ENCODE data around the gene ALX4.

ALX4 gene

GRCh38 chr11:44267006-44267749, 42.8 kb downstream of the ALX4 start:
- no peak for DNase-seq

- DNase-seq = no peak
These were observed 43.7 kb downstream of the ALX4 start for GRCh38 chr11:44266056-44266780.

GRCh38 chr11:44264761-44265160, 45.2 kb downstream of the ALX4 start:
- no peak for DNase-seq

GRCh38 chr11:44264438-44264749, 45.5 kb downstream of the ALX4 start:
- no peak for DNase-seq

- no peak for DNase-seq
These were observed 46.1 kb downstream of the ALX4 start for GRCh38 chr11:44263738-44264437.

- DNase-seq = no peak
These were observed 47.9 kb downstream of the ALX4 start for GRCh38 chr11:44261800-44262591.

GRCh38 chr11:44260081-44260480, 49.9 kb downstream of the ALX4 start:
- no peak for DNase-seq

GRCh38 chr11:44258839-44259420, 51.0 kb downstream of the ALX4 start:
- no peak for DNase-seq

GRCh38 chr11:44258190-44258489, 51.8 kb downstream of the ALX4 start:
- no peak for DNase-seq

- DNase-seq = no peak
These were observed 52.4 kb downstream of the ALX4 start for GRCh38 chr11:44257338-44258189.

GRCh38 chr11:44256673-44257291, 53.2 kb downstream of the ALX4 start:
- no peak for DNase-seq

- no peak for DNase-seq
These were observed 54.4 kb downstream of the ALX4 start for GRCh38 chr11:44255406-44256071.

- DNase-seq = no peak
These were observed 56.8 kb downstream of the ALX4 start for GRCh38 chr11:44252999-44253602.

- no peak for DNase-seq
These were observed 59.5 kb downstream of the ALX4 start for GRCh38 chr11:44250421-44250820.

GRCh38 chr11:44248109-44248508, 61.8 kb downstream of the ALX4 start:
- DNase-seq = no peak

GRCh38 chr11:44247508-44247907, 62.4 kb downstream of the ALX4 start:
- no peak for DNase-seq

GRCh38 chr11:44246726-44247125, 63.2 kb downstream of the ALX4 start:
- DNase-seq = no peak

- no peak for DNase-seq
These were observed 65.2 kb downstream of the ALX4 start for GRCh38 chr11:44244639-44245310.

- DNase-seq = no peak
These were observed 66.2 kb downstream of the ALX4 start for GRCh38 chr11:44243595-44244343.
